Measurements from ENCODE around the gene PALD1.

Gene PALD1

DNA sequence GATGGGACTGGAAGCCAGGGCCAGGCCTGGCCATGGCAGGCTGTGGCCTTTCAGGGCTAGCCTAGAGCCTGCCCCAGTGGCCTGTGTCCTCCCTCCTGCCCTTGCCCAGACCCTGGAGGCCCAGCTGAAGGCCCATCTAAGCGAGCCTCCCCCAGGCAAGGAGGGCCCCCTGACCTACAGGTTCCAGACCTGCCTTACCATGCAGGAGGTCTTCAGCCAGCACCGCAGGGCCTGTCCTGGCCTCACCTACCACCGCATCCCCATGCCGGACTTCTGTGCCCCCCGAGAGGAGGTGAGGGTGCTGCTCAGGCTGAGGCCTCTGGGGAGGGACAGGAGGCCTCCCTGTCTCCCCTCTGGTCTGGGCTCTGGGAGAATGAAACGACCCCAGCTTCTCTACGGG lies 60.9 kb downstream of the PALD1 start:
- H3K27ac ChIP-seq = no peak overlapping the region
- TF ChIP-seq, protein P1, sequence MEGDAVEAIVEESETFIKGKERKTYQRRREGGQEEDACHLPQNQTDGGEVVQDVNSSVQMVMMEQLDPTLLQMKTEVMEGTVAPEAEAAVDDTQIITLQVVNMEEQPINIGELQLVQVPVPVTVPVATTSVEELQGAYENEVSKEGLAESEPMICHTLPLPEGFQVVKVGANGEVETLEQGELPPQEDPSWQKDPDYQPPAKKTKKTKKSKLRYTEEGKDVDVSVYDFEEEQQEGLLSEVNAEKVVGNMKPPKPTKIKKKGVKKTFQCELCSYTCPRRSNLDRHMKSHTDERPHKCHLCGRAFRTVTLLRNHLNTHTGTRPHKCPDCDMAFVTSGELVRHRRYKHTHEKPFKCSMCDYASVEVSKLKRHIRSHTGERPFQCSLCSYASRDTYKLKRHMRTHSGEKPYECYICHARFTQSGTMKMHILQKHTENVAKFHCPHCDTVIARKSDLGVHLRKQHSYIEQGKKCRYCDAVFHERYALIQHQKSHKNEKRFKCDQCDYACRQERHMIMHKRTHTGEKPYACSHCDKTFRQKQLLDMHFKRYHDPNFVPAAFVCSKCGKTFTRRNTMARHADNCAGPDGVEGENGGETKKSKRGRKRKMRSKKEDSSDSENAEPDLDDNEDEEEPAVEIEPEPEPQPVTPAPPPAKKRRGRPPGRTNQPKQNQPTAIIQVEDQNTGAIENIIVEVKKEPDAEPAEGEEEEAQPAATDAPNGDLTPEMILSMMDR (conservative IDR thresholded peaks at IDR 0.05) = no peak

DNA sequence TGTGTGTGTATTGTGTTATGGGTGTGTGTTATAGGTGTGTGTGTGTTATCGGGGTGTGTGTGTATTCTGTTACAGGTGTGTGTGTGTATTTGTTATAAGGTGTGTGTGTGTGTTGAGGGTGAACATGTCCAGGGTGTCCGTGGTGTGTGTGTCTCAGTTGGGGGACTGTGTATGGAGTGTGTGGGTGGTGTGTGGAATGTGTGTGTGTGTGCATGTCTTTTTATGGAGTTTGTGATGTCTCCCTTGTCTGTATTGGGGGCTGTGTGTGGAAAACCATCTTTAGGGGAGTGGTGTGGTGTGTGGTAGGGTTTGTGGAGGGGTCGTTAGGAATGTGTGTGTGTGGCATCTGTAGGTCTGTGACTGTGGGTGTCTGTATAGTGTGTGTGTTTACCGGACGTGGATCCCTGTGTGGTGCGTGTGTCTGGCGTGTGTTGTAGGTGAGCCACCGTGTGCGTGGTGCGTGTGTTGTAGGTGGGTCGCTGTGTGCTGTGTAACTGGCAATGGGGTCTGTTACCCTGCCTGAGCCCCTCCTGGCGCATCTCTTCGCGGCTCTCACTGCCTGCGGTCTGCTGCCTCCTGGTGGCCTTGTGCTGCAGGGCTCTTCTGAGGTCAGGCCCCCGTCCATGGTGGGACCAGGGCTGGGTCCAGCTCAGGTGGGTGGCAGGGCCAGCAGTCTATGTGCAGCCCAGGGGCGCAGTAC lies 61.7 kb downstream of the PALD1 start:
- H3K27ac ChIP-seq = no peak overlapping the region
- TF ChIP-seq ZFX (IDR thresholded peaks at IDR 0.05) = no peak
- TF ChIP-seq, protein P1 (conservative IDR thresholded peaks at IDR 0.05) = peak; percentile 90

DNA sequence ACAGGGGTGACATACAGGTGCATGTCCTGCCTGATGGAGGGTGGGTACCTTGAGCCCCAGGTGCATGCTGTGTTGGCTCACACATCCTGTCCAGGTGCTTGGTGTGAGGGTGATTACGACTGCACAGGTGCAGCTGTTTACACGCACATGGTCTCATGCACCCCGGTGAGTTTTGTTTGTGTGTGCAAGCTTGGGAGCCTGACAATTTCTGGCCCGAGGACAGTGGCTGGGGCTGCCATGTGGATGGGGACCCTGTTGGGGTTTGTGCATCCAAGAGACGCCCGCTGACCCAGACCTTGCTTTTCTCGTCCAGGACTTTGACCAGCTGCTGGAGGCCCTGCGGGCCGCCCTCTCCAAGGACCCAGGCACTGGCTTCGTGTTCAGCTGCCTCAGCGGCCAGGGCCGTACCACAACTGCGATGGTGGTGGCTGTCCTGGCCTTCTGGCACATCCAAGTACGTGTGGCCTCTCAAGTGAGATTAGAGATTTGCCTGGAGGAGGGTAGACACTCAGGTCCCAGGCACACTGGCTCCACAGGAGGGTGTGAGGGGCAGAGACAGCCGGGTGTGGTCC lies 62.3 kb downstream of the PALD1 start:
- TF ChIP-seq, protein P1 (conservative IDR thresholded peaks at IDR 0.05) = peak; percentile 70
- no peak for TF ChIP-seq ZFX (IDR thresholded peaks at IDR 0.05)
- H3K27ac ChIP-seq = no peak overlapping the region

DNA sequence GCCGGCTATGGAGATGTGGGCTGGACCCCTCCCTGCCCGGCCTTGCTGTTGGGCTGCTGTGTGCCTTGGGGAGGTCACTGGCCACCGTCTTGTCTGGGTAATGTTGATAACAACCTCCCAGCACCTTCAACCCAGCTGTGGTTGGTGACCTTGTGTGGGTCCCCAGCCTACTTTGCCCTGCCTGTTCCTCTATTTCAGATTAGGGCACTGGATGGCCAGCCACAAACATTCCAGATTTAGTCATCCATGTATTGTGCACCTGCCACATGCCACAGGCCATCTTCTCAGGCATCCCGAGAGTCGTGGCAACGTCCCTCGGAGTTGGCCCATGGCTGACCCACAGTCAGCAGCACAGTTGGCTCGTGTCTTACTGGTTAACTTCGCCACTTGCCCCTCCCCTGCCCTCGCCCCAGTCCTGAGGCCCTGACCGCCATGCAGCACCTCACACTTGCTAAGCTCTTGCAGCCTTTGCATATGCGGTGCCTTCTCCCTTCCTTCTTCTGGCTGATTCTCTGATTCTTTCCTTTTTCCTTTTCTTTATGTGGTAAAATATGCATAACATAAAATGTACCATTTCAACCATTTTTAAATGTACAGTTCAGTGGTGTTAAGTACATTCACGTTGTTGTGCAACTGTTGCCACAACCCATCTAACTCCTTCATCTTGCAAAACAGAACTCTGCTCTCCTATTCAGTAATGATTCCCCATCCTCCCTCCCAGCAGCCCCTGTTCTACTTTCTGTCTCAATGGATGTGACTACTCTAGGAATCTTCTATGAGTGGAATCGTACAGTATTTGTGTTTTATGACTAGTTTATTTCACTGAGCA lies 63.4 kb downstream of the PALD1 start:
- TF ChIP-seq, protein P1 (conservative IDR thresholded peaks at IDR 0.05) = no peak
- no peak for TF ChIP-seq ZFX (IDR thresholded peaks at IDR 0.05)
- H3K27ac ChIP-seq = no peak overlapping the region

DNA sequence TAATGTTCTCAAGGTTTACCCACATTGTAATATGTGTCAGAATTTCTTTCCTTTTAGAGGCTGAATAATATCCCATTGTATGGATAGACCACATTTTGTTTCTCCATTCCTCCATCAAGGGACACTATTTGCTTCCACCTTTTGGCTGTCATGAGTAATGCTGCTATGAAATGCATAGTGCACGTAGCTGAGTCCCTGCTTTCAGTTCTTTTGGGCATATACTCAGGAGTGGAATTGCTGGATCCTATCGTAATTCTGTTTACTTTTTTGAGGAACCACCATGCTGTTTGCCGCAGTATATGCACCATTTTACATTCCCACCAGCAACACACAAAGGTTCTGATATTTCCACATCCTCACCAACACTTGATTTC lies 64.0 kb downstream of the PALD1 start:
- TF ChIP-seq, protein P1 (conservative IDR thresholded peaks at IDR 0.05) = peak; percentile 14; the same call in 1 of the 2 replicates
- no peak for TF ChIP-seq ZFX (IDR thresholded peaks at IDR 0.05)
- H3K27ac ChIP-seq = no peak overlapping the region

DNA sequence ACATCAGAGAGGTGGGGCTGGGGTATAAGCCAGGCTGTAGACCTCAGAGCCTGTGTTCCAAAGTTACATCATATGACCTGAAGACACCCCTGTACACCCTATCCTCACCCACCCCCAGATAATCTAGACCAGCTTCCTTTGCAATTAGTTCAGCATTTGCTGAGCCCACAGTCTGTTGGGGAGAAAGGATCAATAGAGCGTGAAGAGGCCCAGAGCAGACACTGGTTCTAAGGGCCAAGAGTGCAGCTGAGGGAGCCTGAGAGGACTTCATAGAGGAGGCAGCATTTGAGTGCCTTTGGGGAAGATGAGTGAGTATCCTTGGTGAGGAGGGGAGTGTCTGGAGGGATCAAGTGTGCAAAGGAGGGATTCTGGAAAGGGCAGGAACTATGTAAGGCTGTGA lies 65.3 kb downstream of the PALD1 start:
- no peak overlapping the region for H3K27ac ChIP-seq
- TF ChIP-seq, protein P1 (conservative IDR thresholded peaks at IDR 0.05) = no peak
- TF ChIP-seq ZFX (IDR thresholded peaks at IDR 0.05) = no peak
